LNCaP clone FGC (cell line): Measurements from ENCODE around the gene C8G.

Experiments
- DNase-seq: peaks from one replicate; pipeline ENCODE4 v3.0.0-alpha.2; 2011; ENCODE audit warnings: low read depth
- H3K4me3 ChIP-seq: 2 replicates; pipeline ENCODE4 v1.5.1; 2011; ENCODE audit warnings: mild to moderate bottlenecking, low read depth, low read length, control low read depth
- CTCF ChIP-seq: IDR thresholded peaks from 2 replicates; pipeline ENCODE4 v1.5.1; 2012; ENCODE audit warnings: mild to moderate bottlenecking; ENCODE audit not compliant: control insufficient read depth, insufficient read depth; ENCODE audit errors: extremely low read depth

Gene C8G

GRCh38 chr9:136972335-136972734 is 27.3 kb downstream of the C8G start:
- DNase-seq: no peak
- H3K4me3 ChIP-seq: no peak overlapping the region
- TF ChIP-seq CTCF: no peak

GRCh38 chr9:136972743-136973142 is 27.7 kb downstream of the C8G start:
- DNase-seq: no peak
- no peak overlapping the region for H3K4me3 ChIP-seq
- TF ChIP-seq CTCF: no peak

GRCh38 chr9:136973618-136974617 is 28.9 kb downstream of the C8G start:
- DNase-seq: no peak
- no peak for TF ChIP-seq CTCF
- H3K4me3 ChIP-seq: no peak overlapping the region

GRCh38 chr9:136974817-136975535 is 29.9 kb downstream of the C8G start:
- H3K4me3 ChIP-seq: no peak overlapping the region
- DNase-seq: no peak
- no peak for TF ChIP-seq CTCF

- no peak for TF ChIP-seq CTCF
- DNase-seq: no peak
- no peak overlapping the region for H3K4me3 ChIP-seq
Measured at GRCh38 chr9:136975644-136976043, 30.6 kb downstream of the C8G start.

- TF ChIP-seq CTCF: no peak
- H3K4me3 ChIP-seq: peak within 1 kb of the TSS; percentile 30; the same call in 1 of the 2 replicates
Measured at GRCh38 chr9:136977223-136977622, 32.2 kb downstream of the C8G start, which contains the start of gene PTGDS. TSS of gene PTGDS (plus strand) at chr9:136977504. CDS start at chr9:136977579, 75 bp downstream.

More at GRCh38 chr9:136977223-136977622, 32.2 kb downstream of the C8G start, which contains the start of gene PTGDS:
- DNase-seq: no peak
